GM18526 (cell line): ENCODE measurements around the gene XG.

ENCODE experiments used
- POLR2A ChIP-seq: IDR thresholded peaks from 3 replicates; pipeline ENCODE4 v1.6.1; 2011; ENCODE audit not compliant: insufficient read length; ENCODE audit errors: extremely low read depth

The XG gene

DNA sequence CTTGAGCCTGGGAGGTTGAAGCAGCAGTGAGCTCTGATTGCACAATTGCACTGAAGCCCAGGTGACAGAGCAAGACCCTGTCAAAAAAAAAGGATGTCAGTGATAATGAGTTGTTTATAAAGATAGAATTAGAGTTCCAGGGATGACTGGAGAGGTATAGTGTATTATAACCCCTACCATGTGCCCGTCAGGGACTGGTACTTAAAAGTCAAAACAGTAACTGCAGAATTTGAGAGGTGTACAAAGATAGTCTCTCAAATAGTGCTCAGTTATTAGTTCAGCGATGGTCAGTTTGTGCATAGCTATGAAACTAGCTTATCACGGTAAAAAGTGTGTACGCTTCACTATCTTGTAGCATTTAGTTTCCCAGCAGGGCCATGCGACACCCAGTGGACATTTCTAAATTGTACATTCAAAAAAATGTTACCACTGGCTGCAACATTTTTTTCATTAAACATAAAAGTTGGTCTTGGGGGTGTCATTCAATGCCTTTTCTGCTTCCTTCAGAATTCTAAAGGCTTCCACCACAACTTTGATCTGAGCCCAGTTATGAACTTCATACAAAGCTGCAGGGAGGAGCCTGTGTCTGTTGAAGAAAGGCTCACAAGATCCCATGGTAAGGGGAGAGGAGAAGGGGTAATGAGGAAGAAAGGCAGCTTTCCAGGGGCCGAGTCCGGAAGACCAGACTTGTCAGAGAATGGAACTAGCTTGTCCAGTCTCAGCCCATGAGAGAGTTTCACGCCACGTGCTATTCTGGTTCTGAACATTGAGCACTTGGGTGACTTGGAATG lies 67.7 kb downstream of the XG start:
- TF ChIP-seq POLR2A = no peak

DNA sequence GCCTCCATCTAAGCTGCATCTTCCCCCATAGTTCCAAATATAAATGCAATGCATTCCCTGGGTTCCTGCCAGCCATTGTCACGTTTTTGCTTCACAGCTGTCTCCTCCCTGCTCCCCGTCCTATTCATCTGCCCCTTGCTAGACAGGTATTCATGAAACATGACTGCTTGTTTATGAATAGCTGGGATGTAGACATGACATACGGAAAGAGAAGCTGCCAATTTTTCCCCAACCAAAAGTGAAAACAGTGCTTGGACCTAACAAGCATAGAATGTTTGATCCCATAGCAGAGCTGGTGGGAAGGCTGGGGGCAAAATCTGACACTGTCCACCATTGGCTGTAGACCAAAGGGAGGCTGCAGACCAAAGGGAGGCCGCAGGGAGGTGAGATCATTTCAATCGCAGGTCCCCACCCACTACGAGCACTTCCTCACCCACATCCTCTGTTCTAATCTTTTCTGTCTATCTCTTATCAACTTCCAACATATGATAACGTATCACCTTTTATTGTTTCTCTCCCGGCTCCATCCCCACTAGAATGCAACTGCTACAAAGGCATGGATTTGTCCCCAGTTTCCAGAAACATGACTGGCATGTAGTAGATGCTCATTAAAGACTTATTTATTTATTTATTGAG lies 68.4 kb downstream of the XG start:
- TF ChIP-seq POLR2A = no peak

DNA sequence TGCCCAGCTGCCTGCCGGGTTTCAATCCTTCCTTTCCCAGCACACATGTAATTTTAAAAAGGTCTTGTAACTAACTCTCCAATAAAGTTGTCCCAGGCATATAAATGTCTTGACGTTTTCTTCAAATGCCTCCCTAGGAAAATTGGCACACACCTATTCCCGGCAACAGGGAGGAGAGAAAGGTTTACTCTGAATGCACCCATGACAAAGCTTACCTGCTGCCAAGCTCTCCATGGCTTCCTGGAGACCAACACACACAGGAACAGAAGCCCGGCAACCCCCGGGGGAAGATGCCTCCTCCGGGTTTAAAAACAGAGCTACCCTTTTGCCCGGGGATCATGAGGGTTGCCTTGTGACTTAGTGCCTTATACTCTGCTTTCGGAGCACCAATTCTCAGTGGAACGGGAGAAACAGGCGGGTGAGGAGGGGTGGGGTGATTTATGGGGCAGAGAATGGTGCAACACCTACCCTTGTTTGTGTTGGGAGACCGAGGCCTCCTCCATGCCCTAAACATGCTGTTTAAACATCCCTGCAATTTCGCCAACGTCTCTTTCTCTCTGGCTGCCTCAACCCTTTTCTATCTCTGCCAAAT lies 72.1 kb downstream of the XG start:
- no peak for TF ChIP-seq POLR2A

DNA sequence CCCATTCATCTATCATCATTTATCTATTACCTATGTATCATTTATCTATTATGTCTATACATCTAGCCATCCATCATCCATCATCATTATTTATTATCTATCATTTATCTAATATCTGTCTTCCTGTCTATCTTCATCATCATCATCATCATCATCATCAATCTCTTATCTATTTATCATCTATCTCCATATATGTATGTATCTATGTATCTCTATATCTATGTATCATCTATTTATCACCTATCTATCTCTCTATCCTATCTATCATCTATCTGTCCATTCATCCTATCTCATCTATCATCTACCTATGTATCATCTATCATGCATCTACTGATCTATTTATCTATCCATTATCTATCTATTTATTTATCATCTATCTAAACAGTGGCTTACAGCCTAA lies 73.0 kb downstream of the XG start:
- TF ChIP-seq POLR2A = no peak

DNA sequence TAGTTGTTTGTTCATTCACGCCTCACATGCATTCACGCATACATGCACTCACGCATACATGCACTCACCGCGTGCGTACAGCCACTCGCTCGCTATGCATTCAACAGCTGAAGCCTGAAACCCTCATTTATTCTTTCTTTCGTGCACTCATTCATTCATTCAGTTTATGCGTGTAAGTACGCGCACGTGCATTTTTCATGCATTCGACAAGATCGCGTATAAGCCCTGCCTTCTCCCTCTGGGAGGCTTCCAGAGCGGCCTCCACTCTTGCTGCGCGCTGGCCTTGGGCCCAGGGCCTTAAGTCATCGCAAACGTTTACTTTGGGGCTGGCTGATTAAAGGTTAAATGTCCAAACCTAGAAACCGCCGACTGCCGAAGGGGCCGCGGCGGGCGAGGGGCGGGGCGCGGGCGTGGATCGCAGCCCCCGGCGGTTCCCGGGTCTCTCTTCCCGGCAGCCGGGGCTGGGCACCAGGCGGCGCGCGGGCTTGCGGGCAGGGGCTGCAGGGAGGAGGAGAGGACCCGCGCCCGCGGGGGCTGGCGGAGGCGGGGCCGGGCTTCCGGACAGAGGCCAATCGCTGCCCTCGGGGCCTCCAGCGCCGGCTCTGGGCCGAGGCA lies 76.6 kb downstream of the XG start, which contains the start of gene GYG2:
Gene GYG2, plus strand, starts transcription at position 587 of the 615 bp plus-strand sequence. CDS start 1,259 bp downstream, outside the sequence.
- no peak for TF ChIP-seq POLR2A

DNA sequence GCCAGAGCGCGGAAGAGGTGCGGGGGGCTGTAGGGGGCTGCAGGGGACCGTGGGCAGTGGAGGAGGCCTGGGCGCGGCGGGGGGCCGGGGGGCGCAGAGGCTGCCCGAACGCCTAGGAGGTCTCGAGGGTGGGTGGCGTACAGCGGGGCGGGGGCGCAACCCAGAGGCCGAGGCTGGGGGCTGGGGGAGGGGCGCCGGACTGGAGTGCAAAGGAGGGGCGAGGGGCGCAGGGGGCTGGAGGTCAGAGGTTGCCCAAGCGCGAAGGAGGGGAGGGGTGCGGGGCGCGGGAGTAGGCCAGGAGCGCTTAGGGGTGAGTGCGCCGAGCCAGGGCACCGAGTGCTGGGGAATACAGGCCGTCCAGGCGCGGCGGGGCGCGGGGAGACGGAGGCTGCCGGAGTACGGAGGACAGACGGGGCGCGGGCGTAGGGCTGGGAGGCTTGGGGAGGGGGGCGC lies 77.1 kb downstream of the XG start:
- TF ChIP-seq POLR2A = no peak

DNA sequence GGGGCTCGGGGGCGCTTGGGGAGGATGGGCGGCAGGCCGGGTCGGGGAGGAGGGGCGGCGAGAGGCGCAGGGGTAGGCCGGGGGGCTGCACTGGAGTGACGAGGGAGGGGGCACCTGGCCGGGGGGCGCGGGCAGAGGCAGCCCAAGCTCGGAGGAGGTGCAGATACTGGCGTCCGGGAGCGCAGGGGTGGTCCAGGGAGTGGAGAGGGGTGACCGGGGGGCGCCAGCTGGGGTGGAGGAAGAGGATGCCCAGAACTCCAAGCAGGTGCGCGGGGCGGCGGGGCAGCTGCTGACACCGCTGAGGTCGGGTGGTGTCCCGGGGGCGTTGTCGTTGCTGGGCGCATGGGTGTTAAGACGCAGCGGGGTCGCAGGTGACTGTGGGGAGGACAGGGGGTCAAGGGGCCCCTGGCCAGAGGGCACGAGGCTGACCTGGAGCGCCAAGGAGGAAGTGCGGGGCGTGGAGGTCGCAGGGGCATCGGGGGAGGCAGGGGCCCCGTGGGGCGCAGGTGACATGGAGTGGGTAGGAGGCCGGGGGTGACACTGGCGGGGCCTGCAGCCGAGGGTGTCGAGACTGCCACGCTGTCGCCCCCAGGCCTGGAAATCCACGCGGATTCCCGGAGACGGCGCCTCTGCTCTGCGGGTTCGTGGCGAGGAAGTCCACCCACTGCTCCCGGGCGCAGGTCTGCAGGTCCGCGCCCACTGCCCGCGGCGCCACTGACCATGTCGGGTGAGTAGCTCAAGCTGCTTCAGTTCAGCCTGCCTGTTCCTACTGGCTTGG lies 77.8 kb downstream of the XG start:
- TF ChIP-seq POLR2A = no peak

DNA sequence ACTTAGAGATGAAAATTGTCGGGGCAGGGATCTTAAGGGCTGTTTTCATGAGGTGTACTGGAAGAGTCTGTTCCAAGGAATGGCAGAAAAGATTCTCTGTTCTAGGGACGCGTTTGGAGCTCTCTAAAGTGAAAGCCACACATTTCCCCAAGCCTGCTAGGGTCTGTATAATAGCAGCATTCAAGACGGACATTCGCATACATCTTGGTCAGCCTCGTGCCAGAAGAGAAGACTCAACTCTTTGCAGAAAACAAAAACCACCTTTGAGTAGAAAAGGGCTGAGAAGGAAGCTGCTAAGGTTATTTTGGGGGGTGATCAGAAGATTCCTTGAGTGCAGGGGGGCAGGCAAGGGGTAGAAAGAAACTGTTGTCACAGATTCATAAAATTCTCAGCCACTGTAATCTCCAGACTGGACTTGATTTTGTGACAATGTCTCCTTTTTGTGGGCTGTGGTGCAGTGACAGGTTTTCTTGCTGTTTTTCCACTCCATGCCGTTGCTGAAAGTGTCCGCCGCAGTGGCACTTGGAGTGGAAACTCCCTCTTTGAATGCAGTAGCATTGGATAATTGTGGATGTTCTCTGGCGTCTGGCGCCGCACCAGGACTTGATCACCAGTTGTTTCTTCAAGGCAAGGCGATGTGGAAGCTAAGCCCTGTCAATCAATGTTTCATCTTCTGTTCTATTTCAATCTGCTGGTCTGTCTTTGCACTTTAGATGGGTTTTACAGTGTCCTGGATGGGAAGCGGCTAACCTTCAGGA lies 79.8 kb downstream of the XG start:
- no peak for TF ChIP-seq POLR2A

DNA sequence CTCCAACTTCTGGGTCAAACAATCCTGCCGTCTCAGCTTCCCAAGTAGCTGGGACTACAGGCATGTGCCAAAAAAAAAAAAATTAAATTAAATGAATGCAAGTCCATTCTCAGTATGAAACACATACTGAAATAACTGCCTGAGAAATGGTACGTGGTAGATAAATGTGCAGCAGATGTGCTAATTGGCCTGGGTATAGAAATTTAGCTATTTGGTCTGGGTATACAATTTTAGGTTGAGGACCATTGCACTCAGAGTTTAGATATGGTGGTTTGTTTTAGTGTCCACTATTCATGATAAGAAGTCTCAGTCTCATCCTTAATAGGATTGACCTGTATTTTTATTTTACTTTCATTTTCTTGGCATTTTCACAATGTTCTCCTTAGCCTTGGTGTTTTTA lies 86.1 kb downstream of the XG start:
- no peak for TF ChIP-seq POLR2A

DNA sequence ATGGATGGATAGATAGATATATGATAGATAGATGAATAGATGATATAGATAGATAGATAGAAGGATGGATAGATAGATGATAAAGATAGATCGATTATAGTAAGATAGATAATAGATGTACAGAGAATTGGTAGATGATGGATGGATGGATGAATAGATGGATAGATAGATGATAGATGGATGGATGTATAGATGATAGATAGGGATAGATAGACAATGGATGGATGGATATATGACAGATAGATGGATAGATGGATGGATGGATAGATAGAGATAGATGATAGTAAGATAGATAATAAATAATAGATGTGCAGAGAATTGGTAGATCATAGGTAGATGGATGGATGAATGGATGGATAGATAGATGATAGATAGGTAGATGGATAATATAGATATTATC lies 89.1 kb downstream of the XG start:
- TF ChIP-seq POLR2A = no peak

DNA sequence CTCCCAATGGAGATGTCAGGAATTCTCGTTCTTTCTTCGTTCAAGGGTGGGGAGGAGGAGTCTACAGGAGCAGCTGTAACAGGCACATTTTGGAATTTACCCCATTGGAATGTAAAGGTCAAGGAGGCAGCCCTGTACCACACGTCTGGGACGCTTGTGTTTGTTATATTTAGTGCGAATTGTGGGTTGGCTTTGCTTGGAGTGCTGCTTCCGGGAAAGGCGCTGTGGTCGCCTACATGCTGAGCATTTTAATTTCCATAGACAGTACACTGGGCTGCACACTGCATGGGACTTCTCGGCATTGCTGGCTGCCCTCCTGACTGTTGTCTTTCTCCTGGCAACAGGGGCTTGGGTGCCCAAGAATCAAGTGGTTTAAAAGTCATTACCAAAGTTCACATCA lies 89.7 kb downstream of the XG start:
- TF ChIP-seq POLR2A = no peak

DNA sequence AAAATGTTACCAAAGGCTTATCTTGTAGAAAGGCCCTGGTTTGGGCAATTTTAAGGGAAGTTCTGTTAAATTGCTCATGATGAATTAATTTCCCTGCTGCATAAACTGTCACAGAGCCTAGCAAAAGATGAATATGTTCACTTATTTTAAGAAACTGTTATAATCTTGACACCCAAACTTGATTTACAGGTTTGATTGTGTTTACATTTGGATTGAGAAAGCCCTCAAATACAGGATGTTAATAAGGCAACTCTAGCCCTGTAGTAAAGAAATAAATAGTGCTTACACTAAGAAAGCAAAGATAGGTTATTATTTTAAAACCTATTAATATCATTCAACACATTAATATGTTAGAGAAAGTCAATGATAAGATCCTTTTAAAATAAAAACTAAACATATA lies 95.2 kb downstream of the XG start:
- TF ChIP-seq POLR2A = no peak

DNA sequence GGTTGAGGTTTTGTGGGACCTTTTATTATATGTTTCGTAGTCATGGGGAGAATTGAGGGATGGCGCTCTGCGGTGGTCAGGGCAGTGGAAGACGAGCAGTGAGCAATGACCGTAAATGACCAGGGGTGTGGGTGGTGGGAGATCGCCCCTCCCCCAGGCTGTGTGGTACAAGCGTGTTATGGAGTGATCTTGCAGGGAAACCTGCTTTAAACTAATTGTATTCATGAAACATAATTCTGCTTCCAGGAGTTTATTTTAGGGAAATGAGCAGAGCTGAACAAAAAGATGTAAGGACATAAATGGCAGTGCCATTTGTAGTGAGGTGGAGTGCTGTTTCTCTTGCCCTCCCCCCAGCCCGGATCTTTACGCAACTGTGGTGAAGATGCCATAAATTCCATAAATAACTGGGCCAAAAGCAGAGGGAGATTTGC lies 97.0 kb downstream of the XG start:
- TF ChIP-seq POLR2A = no peak

DNA sequence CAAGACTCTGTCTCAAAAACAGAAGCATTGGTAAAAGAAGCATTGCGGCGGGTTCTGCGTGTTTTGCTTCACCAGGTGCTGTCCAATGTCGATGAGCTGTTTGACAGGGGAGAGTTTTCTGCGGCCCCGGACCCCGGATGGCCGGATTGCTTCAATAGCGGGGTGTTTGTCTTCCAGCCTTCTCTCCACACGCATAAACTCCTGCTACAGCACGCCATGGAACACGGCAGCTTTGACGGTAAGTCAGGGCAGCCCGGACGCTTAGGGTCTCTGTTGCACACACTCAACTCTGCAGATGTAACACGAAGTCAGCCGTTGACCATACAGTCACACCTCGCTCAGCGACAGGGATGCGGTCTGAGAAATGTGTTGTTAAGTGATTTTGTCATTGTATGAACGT lies 103.1 kb downstream of the XG start:
- no peak for TF ChIP-seq POLR2A
